Stimulated activated CD8-positive, alpha-beta memory T cell treated with anti-CD3 and anti-CD28 coated beads, Interleukin-4, amount 100 ng/mL, for 4 hours (primary cell): ENCODE measurements around the gene RBBP8NL.

Experiments
- DNase-seq, 2 donors: peaks; one replicate each; pipeline ENCODE4 v3.0.0-alpha.2; 2020; ENCODE audit warnings: low read depth in 2 of 2, low spot score in 1 of 2

Gene RBBP8NL

GRCh38 chr20:62422636-62423325 lies 4.6 kb downstream of the RBBP8NL start:
- no peak for DNase-seq

- DNase-seq: no peak
Measured at GRCh38 chr20:62421716-62421990, 5.7 kb downstream of the RBBP8NL start.

- DNase-seq: no peak
Measured at GRCh38 chr20:62420846-62421715, 6.3 kb downstream of the RBBP8NL start.

- no peak for DNase-seq
Measured at GRCh38 chr20:62419759-62420158, 7.6 kb downstream of the RBBP8NL start.

- no peak for DNase-seq
Measured at GRCh38 chr20:62418709-62419487, 8.4 kb downstream of the RBBP8NL start.

GRCh38 chr20:62417981-62418708 lies 9.2 kb downstream of the RBBP8NL start:
- no peak for DNase-seq

GRCh38 chr20:62416651-62417637 lies 10.4 kb downstream of the RBBP8NL start:
- DNase-seq: no peak

GRCh38 chr20:62415354-62416111 lies 11.8 kb downstream of the RBBP8NL start:
- DNase-seq: no peak

GRCh38 chr20:62413896-62414481 lies 13.3 kb downstream of the RBBP8NL start:
- DNase-seq: no peak

GRCh38 chr20:62413025-62413570 lies 14.2 kb downstream of the RBBP8NL start:
- no peak for DNase-seq

- DNase-seq: no peak
Measured at GRCh38 chr20:62412194-62413024, 14.9 kb downstream of the RBBP8NL start.

GRCh38 chr20:62411479-62412193 lies 15.7 kb downstream of the RBBP8NL start:
- DNase-seq: no peak

- DNase-seq: no peak
Measured at GRCh38 chr20:62410746-62411478, 16.4 kb downstream of the RBBP8NL start.

- no peak for DNase-seq
Measured at GRCh38 chr20:62409931-62410745, 17.2 kb downstream of the RBBP8NL start.

GRCh38 chr20:62409086-62409853 lies 18.1 kb downstream of the RBBP8NL start:
- DNase-seq: no peak
